ENCODE results near the gene PKIG. TPM values are rescaled to one million over a fixed set of nuclear protein-coding genes. Genes with fewer than 3 reads are reported as not detected.
A peak's percentile ranks its signal among the peaks of the same experiment; 100 is the strongest.
"Not testable (repeated sequence)": the region's sequence is repeated elsewhere in the genome, so short reads cannot be mapped to it uniquely, and the experiment has no call there.

The PKIG gene
- 18.2 and 19.2 TPM in 2 replicates for total RNA-seq (2014; rRNA removed; shearing (Covaris generic))
- polyA plus RNA-seq (2015; cell fraction: cytosol; rRNA removed) = 19.7 and 19.8 TPM in 2 replicates
- 5.8 and 6.3 TPM in 2 replicates for polyA plus RNA-seq (2015; cell fraction: nucleus; rRNA removed)

DNA sequence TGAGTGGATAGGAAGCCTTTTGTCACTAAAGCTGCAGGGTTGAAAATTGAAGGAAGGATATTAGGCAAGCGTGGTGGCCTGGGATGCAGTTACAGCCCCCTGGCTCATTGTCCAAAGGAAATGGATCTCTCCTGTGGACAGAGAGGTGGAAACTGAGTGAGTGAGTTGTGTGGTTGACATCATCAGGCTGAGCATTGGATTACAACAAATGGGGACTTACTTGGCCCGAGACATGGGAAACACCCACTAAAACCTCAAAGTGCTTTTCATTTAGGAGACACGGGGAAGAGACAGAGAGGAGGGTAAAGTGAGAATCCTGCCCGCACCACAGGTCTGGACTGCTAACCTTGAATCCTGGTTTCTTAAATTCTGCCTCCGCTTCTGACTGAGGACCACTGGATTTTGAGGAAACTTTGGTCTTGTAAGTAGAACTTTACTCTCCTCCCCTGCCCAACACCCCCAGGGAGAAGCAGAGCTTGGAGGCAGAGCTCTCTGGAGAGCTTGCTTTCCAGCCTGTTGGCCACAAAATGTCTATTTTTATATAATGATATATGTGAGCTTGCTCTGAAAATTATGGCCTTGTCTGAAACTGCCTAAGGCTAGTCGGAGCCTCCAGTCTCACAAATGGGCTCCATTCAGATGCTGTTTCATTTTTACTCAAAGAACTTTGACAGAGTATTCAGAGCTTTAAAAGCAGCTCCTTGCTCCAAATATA, at the start of gene PKIG:
Gene PKIG (plus strand): TSS at position 269 of the 715 bp plus-strand sequence. CDS start 31,978 bp downstream, outside the sequence.
- peak; percentile 82 for DNase-seq (ENCODE audit: low read depth)

DNA sequence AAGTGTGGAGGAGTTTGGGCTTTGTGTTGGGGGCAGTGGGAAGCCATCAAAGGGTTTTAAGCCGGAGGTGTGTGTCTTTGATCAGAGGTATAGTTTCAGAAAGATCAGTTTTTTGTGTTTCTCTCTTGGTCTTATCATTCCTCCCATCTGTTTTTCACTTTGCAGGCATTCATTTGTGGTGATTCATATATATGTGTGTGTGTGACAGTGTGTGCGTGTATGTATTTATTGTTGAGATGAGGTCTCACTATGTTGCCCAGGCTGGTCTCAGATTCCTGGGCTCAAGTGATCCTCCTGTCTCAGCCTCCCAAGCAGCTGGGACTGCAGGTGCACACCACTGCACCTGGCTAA, 49.4 kb upstream of the PKIG start:
- DNase-seq (ENCODE audit: low read depth) = peak; percentile 54

DNA sequence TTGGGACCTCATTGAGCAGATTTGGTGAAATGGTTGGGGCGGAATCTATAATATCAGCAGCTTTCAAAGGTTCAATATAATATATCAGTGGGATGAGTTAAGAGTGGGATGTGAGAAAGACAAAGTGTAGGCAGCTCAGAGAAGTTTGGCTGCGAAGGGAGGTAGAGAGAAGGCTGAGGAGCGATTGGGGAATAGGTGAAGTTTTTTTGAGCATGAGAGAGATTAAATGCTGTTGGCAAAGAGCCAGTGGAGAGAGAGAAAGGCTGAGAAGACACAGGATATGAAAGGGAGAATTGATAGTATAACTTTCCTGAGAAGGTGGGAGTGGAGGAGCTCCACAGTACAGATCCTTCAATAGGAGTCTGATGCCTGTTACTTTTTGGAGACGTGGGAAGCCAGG, 48.5 kb upstream of the PKIG start:
- no peak for DNase-seq (ENCODE audit: low read depth)

DNA sequence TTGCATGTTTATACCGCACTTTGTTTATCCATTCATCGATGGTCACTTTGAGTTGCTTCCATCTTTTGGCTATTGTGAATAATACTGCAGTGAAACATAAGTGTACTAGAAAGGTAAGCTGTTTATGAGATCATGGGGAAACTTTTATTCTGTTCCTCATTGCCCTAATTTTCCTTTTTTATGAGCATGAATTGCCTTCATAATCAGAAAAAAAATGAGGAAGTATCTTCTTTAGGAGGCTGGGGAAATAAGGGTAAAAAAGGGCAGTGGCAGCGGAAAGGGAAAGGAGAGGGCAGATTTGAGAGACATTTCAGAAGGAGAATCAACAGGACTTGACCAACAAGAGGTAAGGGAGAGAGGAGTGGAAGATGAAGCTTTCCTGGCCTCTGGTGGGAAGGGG, 46.2 kb upstream of the PKIG start:
- no peak for DNase-seq (ENCODE audit: low read depth)

DNA sequence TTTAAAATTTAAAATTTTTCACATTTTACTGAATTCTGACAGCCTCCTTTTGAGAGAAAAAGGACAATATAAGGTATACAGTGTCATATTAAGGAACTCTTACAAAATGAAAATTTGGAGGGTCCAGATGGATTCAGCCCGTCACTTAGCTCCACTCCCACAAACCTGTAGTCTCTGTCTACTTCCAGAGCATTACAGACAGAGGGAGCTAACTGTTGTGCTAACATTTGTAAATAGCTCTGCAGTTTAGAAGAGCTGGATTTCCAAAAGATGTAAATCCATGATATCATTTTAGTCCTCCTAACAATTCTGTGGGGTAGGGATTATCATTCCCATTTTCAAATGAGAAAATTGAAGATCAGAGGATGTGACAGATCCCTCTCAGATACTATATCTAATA, 44.4 kb upstream of the PKIG start:
- DNase-seq (ENCODE audit: low read depth) = no peak

DNA sequence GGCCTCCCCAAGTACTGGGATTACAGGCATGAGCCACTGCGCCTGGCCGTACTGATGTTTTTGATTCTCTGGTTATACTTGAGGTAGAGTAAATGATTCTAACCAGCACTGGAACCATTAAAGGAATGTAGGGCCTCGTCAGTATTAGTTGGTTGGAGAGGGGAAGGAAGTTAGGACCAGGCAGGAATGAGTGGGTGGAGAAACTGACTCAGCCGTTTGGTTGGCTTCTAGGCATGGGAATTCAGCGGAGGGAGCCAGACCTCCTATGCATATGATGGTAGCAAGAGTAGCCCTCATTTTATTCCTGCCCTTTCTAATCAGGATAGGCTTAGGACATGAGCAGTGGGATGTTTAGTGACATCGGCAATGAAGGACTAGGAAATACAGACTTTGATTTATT, 41.5 kb upstream of the PKIG start:
- peak; percentile 64 for DNase-seq (ENCODE audit: low read depth)

DNA sequence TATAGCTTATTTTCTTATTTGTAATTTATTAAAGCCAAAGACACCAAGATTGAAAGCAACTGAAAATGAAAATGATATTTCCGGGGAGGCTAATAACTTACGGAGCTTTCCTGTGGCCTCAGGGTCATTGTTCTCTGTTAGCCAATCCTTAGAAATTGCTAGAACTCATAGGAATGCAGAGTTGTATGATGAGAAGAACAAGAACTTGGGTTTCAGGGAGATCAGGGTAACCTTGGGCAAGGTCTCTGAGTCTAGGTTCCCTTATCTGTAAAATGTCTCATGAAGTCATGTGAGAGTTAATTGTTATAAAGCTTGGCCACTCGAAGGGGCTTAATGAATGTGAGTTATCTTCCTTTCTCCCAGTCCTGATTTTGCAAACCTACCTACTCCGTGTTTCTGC, 40.4 kb upstream of the PKIG start:
- no peak for DNase-seq (ENCODE audit: low read depth)

DNA sequence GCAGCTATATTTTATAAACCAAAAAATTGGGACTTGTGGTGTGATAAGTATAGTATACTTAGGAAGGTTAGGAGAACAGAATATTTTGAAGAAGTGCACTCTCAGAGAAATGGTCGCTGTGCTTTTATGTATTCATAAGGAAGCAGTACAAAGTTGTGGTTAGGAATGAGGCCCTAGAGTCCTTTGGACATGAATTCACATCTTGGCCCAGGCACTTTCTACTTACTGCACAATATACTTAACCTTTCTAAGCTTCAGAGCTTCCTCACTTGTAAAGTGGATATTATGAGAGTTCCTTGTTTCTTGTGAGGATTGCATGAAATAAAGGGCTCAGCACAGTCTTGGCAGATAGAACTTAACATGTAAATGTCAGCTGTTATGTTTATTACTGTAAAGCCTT, 39.5 kb upstream of the PKIG start:
- no peak for DNase-seq (ENCODE audit: low read depth)

DNA sequence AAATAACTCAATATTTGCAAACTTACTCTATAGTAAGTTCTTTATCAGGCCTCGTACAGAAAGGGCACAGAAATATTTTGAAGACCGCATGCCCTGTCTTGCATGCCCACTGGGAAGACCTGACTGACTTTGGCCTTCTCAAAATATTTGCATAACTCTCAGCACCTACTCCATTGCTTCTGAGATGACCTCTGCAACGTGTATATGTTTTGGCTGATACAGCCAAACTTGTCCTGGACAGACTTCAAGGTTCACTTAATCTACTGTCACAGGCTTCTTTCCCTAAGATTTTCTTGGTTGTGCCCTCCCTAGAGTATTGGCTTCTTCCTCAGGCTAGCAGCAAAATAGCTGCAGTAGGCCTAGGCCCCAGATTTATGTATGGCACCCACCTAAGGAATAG, 39.0 kb upstream of the PKIG start:
- no peak for DNase-seq (ENCODE audit: low read depth)

DNA sequence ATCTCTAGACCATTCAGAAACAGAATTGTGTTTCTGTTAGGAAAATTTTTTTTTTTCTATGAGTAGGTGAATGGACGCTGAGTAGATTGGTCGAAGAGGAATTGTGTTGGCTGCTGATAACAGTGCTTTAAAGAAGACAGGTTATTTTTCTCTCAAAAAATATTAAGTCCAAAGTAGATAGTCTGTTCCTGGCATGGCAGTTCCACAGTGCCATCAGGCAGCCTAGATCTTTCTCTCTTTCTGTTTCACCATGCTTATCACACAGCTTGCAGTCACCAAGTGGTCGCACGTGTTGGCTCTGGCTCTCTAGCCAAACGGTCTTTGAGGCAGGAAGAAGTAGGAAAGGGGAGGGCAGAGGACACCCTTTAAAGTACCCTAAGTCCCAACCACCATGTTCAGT, 38.1 kb upstream of the PKIG start:
- no peak for DNase-seq (ENCODE audit: low read depth)

DNA sequence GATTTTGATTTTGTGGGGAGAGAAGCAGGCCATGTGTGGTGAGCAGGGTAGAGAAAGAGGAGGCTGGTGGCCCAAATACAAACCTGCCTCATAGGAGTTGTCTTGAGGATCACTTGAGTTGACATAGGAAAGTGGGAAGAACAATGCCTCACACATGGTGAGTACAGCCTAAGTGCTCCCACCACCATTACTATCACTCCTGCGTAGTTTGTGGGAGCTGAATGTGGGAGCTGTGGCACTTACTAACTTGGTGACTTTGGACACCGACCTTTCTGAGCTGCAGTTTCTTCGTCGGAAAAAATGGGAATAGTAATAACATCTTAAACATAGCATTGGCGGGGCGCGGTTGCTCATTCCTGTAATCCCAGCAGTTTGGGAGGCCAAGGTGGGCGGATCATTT, 35.0 kb upstream of the PKIG start:
- DNase-seq (ENCODE audit: low read depth) = no peak

DNA sequence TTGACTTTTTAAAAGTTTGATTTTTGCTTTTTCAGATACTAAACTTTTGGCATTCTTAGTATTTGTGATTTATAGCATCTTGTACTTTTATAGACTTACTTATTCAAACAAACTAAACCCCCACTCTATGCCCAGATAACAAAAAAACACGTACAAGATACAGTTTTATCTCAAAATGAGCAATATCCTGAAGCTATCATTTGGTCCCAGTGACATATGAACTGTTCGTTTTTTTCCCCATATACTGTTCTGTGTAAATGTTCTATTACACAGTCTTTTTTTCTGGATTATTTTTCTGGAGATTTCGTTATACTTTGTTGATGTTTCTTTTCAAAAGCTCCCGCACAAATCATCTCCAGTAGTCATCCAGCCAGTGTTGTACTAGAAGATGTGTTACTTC, 33.3 kb upstream of the PKIG start:
- no peak for DNase-seq (ENCODE audit: low read depth)

DNA sequence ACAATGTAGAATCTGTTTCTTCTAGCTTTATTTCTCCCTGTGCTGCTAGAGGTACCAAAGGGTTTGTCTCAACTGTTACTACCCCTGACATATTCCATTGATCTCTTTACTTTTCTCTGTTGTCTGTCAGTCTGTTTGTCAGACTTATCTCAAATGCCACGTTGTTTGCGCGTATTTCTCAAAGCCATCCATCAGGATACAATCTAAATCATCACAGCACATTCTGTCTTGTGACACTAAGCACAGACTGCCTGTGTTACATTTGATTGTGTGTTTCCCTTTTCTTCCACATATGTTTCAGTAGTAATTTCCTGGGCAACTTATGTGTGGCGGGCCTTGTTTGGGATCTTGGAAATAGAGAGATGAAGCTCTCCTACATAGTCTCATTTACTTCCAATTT, 30.3 kb upstream of the PKIG start:
- DNase-seq (ENCODE audit: low read depth) = no peak

DNA sequence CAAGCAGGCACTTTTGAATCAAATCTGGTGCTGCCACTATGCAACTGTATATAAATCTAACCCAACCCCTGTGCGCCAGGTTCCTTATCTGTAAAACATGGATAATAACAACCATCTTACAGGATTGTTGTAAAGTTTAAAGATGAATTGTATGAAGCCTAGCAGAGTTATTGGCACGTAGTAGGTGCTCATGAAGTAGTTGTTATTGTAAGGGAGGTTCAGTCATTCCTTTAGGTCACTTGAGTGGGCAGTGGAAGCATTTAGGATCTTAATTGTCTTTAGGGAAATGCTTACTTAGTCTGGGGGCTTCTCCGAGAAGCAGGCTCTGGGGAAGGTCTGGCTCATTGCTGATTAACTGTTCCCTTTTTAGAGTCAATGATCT, 29.8 kb upstream of the PKIG start:
- DNase-seq (ENCODE audit: low read depth) = no peak

DNA sequence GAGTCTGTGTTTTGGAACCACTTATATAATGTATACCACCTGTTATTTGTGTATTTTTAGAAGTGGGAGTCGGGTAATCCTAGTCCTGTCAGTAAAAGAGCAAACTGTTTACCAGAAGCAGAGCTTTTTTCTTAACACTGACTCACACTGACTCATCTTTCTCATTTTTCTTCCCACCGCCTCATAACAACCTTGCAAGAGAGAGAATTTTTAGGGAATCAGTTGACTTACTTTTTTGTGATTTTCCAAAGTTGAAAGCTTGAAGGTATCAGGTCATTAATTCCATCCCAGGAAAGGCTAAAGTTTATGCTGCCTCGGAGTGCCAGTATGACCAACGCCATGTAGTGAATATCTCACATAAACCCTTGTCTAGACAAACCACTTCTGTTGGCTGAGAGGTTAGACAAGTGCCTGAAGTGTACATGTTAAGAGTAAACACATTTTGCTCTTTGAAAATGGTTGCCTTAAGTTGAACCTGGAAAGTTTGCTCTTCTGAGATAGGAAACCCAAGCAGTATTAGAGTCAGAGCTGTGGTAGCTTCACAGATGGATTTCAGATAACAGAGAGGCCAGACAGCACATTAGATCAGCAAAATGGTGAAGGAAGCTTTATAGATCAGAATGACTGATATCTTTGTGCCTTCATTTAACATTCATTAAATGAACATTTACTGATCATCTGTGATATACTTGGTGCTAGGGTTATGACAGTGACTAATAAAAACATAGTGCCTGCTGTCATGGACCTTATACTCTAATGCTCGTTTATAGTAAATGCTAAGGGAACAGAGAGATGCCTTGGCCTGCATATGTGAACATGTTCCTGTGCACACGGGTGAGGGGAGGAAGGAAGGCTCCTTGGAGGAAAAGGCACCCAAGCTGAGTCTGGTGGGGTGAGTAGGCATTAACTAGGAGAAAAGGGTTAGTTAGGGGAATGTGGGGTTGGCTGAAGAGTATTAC, 29.1 kb upstream of the PKIG start:
- DNase-seq (ENCODE audit: low read depth) = peak; percentile 90

DNA sequence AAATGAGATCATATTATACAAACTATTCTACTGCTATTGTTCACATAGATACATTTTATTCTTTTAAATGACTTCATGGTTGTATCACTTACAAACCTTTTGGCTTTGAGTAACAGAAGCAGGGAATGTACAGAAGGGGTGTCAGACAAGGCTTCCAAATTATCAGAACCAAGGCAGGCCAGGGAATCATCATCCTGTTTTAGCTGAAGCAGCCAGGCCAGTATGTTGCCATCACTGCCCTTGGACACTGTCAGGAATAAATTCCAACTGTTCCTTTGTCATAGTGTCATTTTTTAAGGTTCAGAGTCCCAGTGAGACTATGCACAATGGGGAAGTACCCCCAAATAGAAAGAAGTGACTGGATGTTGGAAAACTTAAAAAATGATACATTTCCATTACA, 23.1 kb upstream of the PKIG start:
- DNase-seq (ENCODE audit: low read depth) = no peak

DNA sequence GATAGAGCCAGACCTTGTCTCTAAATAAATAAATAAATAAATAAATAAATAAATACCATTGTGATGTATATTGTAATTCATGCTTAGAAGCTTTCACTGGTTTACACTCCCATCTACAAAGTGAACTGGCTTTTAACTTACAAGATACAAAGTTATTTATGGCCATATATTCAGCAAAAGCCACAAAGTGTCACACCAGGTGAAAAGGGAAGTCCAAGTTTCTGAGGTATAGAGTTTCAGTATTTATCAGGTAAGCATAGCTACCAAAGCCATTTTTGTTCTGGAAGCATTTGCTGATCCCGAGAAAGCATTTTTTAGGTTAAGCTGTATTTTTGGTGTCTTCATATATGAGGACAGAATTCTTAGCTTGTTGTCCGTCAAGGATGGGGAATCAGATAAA, 22.1 kb upstream of the PKIG start:
- no peak for DNase-seq (ENCODE audit: low read depth)

DNA sequence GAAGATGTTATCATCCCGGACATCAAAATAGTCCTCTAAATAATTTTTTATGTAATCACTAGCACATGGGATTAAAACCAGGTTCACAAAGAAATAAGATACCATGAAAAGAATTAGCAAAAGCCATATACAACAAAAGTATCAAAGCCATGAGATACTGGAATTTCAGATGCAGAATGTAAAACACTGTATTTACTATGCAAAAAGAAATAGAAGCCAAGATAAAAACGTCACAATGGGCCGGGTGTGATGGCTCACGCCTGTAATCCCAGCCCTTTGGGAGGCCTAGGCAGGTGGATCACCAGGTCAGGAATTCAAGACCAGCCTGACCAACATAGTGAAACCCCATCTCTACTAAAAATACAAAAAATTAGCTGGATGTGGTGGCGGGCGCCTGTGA, 21.6 kb upstream of the PKIG start:
- DNase-seq (ENCODE audit: low read depth) = not testable (repeated sequence)

DNA sequence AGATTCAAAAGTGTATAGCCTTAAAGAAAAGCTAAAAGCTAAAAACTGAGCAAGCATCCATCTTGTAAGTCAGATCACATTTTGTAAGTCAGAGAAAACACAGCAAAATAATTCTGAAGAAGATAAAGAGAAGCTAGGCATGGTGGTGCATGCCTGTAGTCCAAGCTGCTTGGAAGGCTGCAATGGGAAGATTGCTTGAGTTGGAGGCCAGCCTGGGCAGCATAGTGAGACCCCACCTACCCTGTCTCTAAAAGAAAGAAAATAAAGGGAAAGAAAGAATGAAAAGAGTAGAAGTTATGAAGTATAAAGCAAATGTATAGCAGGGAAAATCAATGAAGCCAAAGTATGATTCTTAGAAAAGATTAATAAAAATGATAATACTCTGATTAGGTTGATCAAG, 20.5 kb upstream of the PKIG start:
- DNase-seq (ENCODE audit: low read depth) = no peak

DNA sequence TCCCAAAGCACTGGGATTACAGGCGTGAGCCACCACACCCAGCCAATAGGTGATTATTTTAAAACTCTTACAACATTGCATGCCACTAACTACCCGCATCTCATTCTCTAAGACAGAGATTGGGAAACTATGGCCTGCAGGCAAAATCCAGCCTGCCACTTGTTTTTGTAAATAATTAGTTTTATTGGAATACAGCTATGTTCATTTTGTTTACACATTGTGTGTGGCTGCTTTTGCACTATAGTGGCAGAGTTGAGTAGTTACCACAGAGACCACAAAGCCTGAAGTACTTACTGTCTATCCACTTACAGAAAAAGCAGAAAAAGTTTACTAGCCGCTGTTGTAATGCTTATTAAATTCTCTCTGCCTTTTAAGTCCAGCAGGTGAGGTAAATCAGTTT, 16.4 kb upstream of the PKIG start:
- no peak for DNase-seq (ENCODE audit: low read depth)

DNA sequence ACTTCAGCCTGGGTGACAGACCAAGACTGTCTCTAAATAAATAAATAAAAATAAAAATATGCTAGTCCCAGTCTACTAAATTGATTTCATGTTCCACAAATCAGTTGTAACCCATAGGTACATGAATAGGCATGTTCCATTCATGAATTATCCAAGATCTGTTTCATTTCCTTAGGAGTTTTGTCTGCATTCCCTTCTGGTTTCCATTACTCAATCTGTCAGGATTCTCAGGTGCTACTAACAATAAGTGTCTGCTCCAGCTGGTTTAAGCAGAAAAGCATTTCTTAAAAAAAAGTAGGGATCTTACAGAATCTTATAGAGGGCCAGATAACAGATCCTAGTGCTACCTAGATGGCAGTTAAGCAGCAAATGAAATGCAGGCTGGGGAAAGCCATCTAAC, 15.6 kb upstream of the PKIG start:
- no peak for DNase-seq (ENCODE audit: low read depth)

DNA sequence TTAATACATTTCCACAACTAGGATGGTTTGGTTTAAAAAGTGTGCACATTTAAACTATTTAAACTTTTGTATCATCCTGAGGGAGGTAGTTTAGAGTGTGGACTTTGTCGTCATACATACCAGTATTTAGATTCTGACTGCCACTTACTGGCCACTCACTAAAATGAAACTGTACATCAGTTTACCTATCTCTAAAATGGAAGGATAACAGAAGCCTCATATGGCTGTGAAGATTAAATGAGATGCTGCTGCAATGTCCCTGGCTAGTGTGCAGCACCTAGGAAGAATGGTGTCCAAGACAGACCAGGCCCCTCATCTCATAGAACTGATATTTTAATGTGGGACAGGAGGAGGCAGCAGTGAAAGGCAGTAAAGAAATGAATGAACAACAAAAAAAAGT, 12.0 kb upstream of the PKIG start:
- DNase-seq (ENCODE audit: low read depth) = no peak
